Measurements from ENCODE around the gene OR6N2. TPM values are rescaled to one million over a fixed set of nuclear protein-coding genes. Genes with fewer than 3 reads are reported as not detected.

Gene OR6N2
- not detected in 2 replicates for total RNA-seq (2014; rRNA removed; shearing (Covaris generic))

GRCh38 chr1:158781104-158781503 is at the start of gene OR6N2:
Gene OR6N2 (minus strand): TSS chr1:158781204. CDS start chr1:158777635, 3,569 bp downstream.
- no peak within 1 kb of the TSS for H3K4me3 ChIP-seq
- H3K36me3 ChIP-seq, result no peaks in the 10 kb centered on the region
- no peaks in the 10 kb centered on the region; the same call in 1 of the 2 replicates for H3K27me3 ChIP-seq (replicated peaks)
- no peaks in the 10 kb centered on the region for H3K9me3 ChIP-seq (replicated peaks)
- no peak for DNase-seq (ENCODE audit: low read depth in 1 of 2, low spot score in 2 of 2)
- no peak within 1 kb of the TSS for H3K27ac ChIP-seq
- no peaks in the 10 kb centered on the region for H3K4me1 ChIP-seq (replicated peaks)

GRCh38 chr1:158830074-158830677 is 49.2 kb upstream of the OR6N2 start:
- Histone ChIP-seq H3K4me3 (no peak overlapping the region), H3K9me3 (replicated peaks) (no peaks in the 10 kb centered on the region), H3K27me3 (replicated peaks) (no peaks in the 10 kb centered on the region), H3K36me3 (no peaks in the 10 kb centered on the region), H3K27ac (no peak overlapping the region), H3K4me1 (replicated peaks) (no peaks in the 10 kb centered on the region)
- DNase-seq (ENCODE audit: low read depth in 1 of 2, low spot score in 2 of 2), result no peak

GRCh38 chr1:158821723-158822122 is 40.7 kb upstream of the OR6N2 start:
- no peak for DNase-seq (ENCODE audit: low read depth in 1 of 2, low spot score in 2 of 2)
- no peaks in the 10 kb centered on the region for H3K9me3 ChIP-seq (replicated peaks)

GRCh38 chr1:158819461-158820443 is 38.7 kb upstream of the OR6N2 start:
- no peak overlapping the region for H3K4me3 ChIP-seq
- peak in 1 of 2 experiments; percentile 26 for DNase-seq (ENCODE audit: low read depth in 1 of 2, low spot score in 2 of 2)
- no peaks in the 10 kb centered on the region for H3K36me3 ChIP-seq
- no peaks in the 10 kb centered on the region for H3K27me3 ChIP-seq (replicated peaks)
- H3K27ac ChIP-seq, result no peak overlapping the region
- H3K9me3 ChIP-seq (replicated peaks), result no peaks in the 10 kb centered on the region
- peaks cover 12% of the 10 kb centered on the region; the same call in 1 of the 2 replicates for H3K4me1 ChIP-seq (replicated peaks)

More at GRCh38 chr1:158821723-158822122, 40.7 kb upstream of the OR6N2 start:
- no peaks in the 10 kb centered on the region for H3K36me3 ChIP-seq
- H3K4me1 ChIP-seq (replicated peaks), result peaks cover 12% of the 10 kb centered on the region; the same call in 1 of the 2 replicates
- no peak overlapping the region for H3K4me3 ChIP-seq
- no peak overlapping the region for H3K27ac ChIP-seq
- H3K27me3 ChIP-seq (replicated peaks), result no peaks in the 10 kb centered on the region

- no peaks in the 10 kb centered on the region for H3K36me3 ChIP-seq
- no peak overlapping the region for H3K4me3 ChIP-seq
- no peak overlapping the region for H3K27ac ChIP-seq
- peaks cover 12% of the 10 kb centered on the region; the same call in 1 of the 2 replicates for H3K4me1 ChIP-seq (replicated peaks)
- no peaks in the 10 kb centered on the region for H3K27me3 ChIP-seq (replicated peaks)
- no peaks in the 10 kb centered on the region for H3K9me3 ChIP-seq (replicated peaks)
- peak in 1 of 2 experiments; percentile 6 for DNase-seq (ENCODE audit: low read depth in 1 of 2, low spot score in 2 of 2)
These were observed 38.0 kb upstream of the OR6N2 start for GRCh38 chr1:158818975-158819431.

GRCh38 chr1:158818560-158818959 is 37.6 kb upstream of the OR6N2 start:
- no peak for DNase-seq (ENCODE audit: low read depth in 1 of 2, low spot score in 2 of 2)
- peaks cover 12% of the 10 kb centered on the region; the same call in 1 of the 2 replicates for H3K4me1 ChIP-seq (replicated peaks)
- no peaks in the 10 kb centered on the region for H3K36me3 ChIP-seq

GRCh38 chr1:158814970-158815369 is 34.0 kb upstream of the OR6N2 start:
- H3K27ac ChIP-seq, result no peak overlapping the region
- H3K9me3 ChIP-seq (replicated peaks), result no peaks in the 10 kb centered on the region
- no peaks in the 10 kb centered on the region for H3K27me3 ChIP-seq (replicated peaks)
- peaks cover 12% of the 10 kb centered on the region; the same call in 1 of the 2 replicates for H3K4me1 ChIP-seq (replicated peaks)
- no peak for DNase-seq (ENCODE audit: low read depth in 1 of 2, low spot score in 2 of 2)
- H3K36me3 ChIP-seq, result no peaks in the 10 kb centered on the region
- no peak overlapping the region for H3K4me3 ChIP-seq

More at GRCh38 chr1:158818560-158818959, 37.6 kb upstream of the OR6N2 start:
- no peak overlapping the region for H3K27ac ChIP-seq
- H3K27me3 ChIP-seq (replicated peaks), result no peaks in the 10 kb centered on the region
- H3K4me3 ChIP-seq, result no peak overlapping the region
- no peaks in the 10 kb centered on the region for H3K9me3 ChIP-seq (replicated peaks)

GRCh38 chr1:158813164-158813563 is 32.2 kb upstream of the OR6N2 start:
- Histone ChIP-seq H3K36me3 (no peaks in the 10 kb centered on the region), H3K4me3 (no peak overlapping the region), H3K4me1 (replicated peaks) (no peaks in the 10 kb centered on the region), H3K27ac (no peak overlapping the region), H3K9me3 (replicated peaks) (no peaks in the 10 kb centered on the region), H3K27me3 (replicated peaks) (no peaks in the 10 kb centered on the region)
- no peak for DNase-seq (ENCODE audit: low read depth in 1 of 2, low spot score in 2 of 2)

- DNase-seq (ENCODE audit: low read depth in 1 of 2, low spot score in 2 of 2), result no peak
- H3K27me3 ChIP-seq (replicated peaks), result no peaks in the 10 kb centered on the region
- H3K4me3 ChIP-seq, result no peak overlapping the region
- H3K27ac ChIP-seq, result no peak overlapping the region
- no peaks in the 10 kb centered on the region for H3K9me3 ChIP-seq (replicated peaks)
- no peaks in the 10 kb centered on the region for H3K4me1 ChIP-seq (replicated peaks)
- no peaks in the 10 kb centered on the region for H3K36me3 ChIP-seq
These were observed 31.3 kb upstream of the OR6N2 start for GRCh38 chr1:158812336-158812735.

- no peaks in the 10 kb centered on the region for H3K27me3 ChIP-seq (replicated peaks)
- H3K36me3 ChIP-seq, result no peaks in the 10 kb centered on the region
- no peaks in the 10 kb centered on the region for H3K4me1 ChIP-seq (replicated peaks)
- no peak overlapping the region for H3K4me3 ChIP-seq
- H3K27ac ChIP-seq, result no peak overlapping the region
- H3K9me3 ChIP-seq (replicated peaks), result no peaks in the 10 kb centered on the region
- no peak for DNase-seq (ENCODE audit: low read depth in 1 of 2, low spot score in 2 of 2)
These were observed 29.3 kb upstream of the OR6N2 start for GRCh38 chr1:158810311-158810710.

GRCh38 chr1:158809862-158810261 is 28.9 kb upstream of the OR6N2 start:
- H3K36me3 ChIP-seq, result no peaks in the 10 kb centered on the region
- no peak for DNase-seq (ENCODE audit: low read depth in 1 of 2, low spot score in 2 of 2)
- H3K9me3 ChIP-seq (replicated peaks), result no peaks in the 10 kb centered on the region
- H3K27me3 ChIP-seq (replicated peaks), result no peaks in the 10 kb centered on the region
- H3K27ac ChIP-seq, result no peak overlapping the region
- no peaks in the 10 kb centered on the region for H3K4me1 ChIP-seq (replicated peaks)
- H3K4me3 ChIP-seq, result no peak overlapping the region

- Histone ChIP-seq H3K27me3 (replicated peaks) (no peaks in the 10 kb centered on the region), H3K36me3 (no peaks in the 10 kb centered on the region), H3K4me1 (replicated peaks) (no peaks in the 10 kb centered on the region), H3K27ac (no peak overlapping the region), H3K9me3 (replicated peaks) (no peaks in the 10 kb centered on the region), H3K4me3 (no peak overlapping the region)
- DNase-seq (ENCODE audit: low read depth in 1 of 2, low spot score in 2 of 2), result no peak
These were observed 28.3 kb upstream of the OR6N2 start for GRCh38 chr1:158809256-158809655.

GRCh38 chr1:158806916-158807536 is 26.0 kb upstream of the OR6N2 start:
- Histone ChIP-seq H3K27me3 (replicated peaks) (no peaks in the 10 kb centered on the region), H3K36me3 (no peaks in the 10 kb centered on the region), H3K4me3 (no peak overlapping the region), H3K9me3 (replicated peaks) (no peaks in the 10 kb centered on the region), H3K27ac (no peak overlapping the region), H3K4me1 (replicated peaks) (no peaks in the 10 kb centered on the region)
- DNase-seq (ENCODE audit: low read depth in 1 of 2, low spot score in 2 of 2), result no peak
